Natural killer cell (primary cell): ENCODE results near the gene OR6J1. TPM values are rescaled to one million over a fixed set of nuclear protein-coding genes. Genes with fewer than 3 reads are reported as not detected.

Experiments used
- ATAC-seq, 3 donors: fragments of 150-1000 bp in 2 of 3; fragments of 200-7000 bp in 1 of 3; cut with Tn5 transposase; 1 replicate in 1 of 3; 2 replicates in 2 of 3; pipeline ENCODE4 v1.10.0; 2021; ENCODE audit warnings: mild to moderate bottlenecking in 2 of 3, moderate library complexity in 2 of 3
- DNase-seq, 2 donors: peaks; one replicate each; pipeline versions ENCODE4 v3.0.0 to v3.0.0-alpha.2; 2013 to 2021; ENCODE audit warnings: mixed read lengths in 1 of 2
- H3K27ac ChIP-seq: one replicate; pipeline ENCODE4 v1.5.1; 2013; ENCODE audit warnings: mild to moderate bottlenecking, low read length
- H3K27me3 ChIP-seq: one replicate; pipeline ENCODE4 v1.6.1; 2013; ENCODE audit warnings: low read length; ENCODE audit not compliant: control insufficient read depth, insufficient read depth
- H3K36me3 ChIP-seq: one replicate; pipeline ENCODE4 v1.6.1; 2013; ENCODE audit warnings: low read length; ENCODE audit not compliant: control insufficient read depth, insufficient read depth
- H3K4me1 ChIP-seq: one replicate; pipeline ENCODE4 v1.6.1; 2013; ENCODE audit warnings: low read length; ENCODE audit not compliant: control insufficient read depth, insufficient read depth
- H3K4me3 ChIP-seq: one replicate; pipeline ENCODE4 v1.5.1; 2013; ENCODE audit warnings: low read length
- H3K9me3 ChIP-seq: one replicate; pipeline ENCODE4 v1.6.1; 2013; ENCODE audit warnings: low read length; ENCODE audit not compliant: control insufficient read depth, insufficient read depth
- H3K27ac Mint-ChIP-seq, 2 donors: one replicate each; pipeline ENCODE4 v1.8.0; 2022; ENCODE audit warnings: mild to moderate bottlenecking in 2 of 2, mixed read lengths in 2 of 2, moderate library complexity in 1 of 2
- H3K27me3 Mint-ChIP-seq, 2 donors: one replicate each; pipeline ENCODE4 v1.8.0; 2022; ENCODE audit warnings: low read depth in 2 of 2, mixed read lengths in 2 of 2
- H3K36me3 Mint-ChIP-seq: one replicate; pipeline ENCODE4 v1.8.0; 2022; ENCODE audit warnings: mixed read lengths
- H3K4me1 Mint-ChIP-seq, 2 donors: one replicate each; pipeline ENCODE4 v1.8.0; 2022; ENCODE audit warnings: mixed read lengths in 2 of 2
- H3K4me3 Mint-ChIP-seq: one replicate; pipeline ENCODE4 v1.8.0; 2022; ENCODE audit warnings: mild to moderate bottlenecking, moderate library complexity, mixed read lengths
- H3K9me3 Mint-ChIP-seq, 2 donors: one replicate each; pipeline ENCODE4 v1.8.0; 2022; ENCODE audit warnings: mixed read lengths in 2 of 2
- CTCF ChIP-seq: fragments of 200-600 bp; IDR thresholded peaks from one replicate; pipeline ENCODE4 v1.8.0; 2022; ENCODE audit warnings: antibody characterized with exemption
- WGBS: methylation state at CpG from one replicate; pipeline ENCODE4 v1.1.7; 2013; ENCODE audit warnings: missing lambda C conversion rate; ENCODE audit not compliant: insufficient coverage; 5-methylcytosine and 5-hydroxymethylcytosine counted together
- intact Hi-C: fragments of 100-400 bp; cut with micrococcal nuclease; formaldehyde crosslinking; loops from one replicate; pipeline ENCODE4 v1.14.2; 2022
- total RNA-seq, 4 donors: library from RNA; stranded (reverse); fragments of 120-200 nt in 1 of 4; gene quantifications; one replicate each; pipeline versions ENCODE4 v1.2.3 to v1.2.4, GENCODE V29; 2013 to 2022

The OR6J1 gene
- total RNA-seq, 3 donors from 2014 or later (not counting 1 experiment from before 2014, with no cell fraction given) = not detected

- Mint-ChIP-seq H3K27me3 (peaks cover 0 to 4% of the 10 kb centered on the region in 2 donors), H3K27ac (no peak overlapping the region), H3K9me3 (no peaks in the 10 kb centered on the region), H3K36me3 (no peaks in the 10 kb centered on the region), H3K4me3 (no peak overlapping the region), H3K4me1 (no peaks in the 10 kb centered on the region)
- DNase-seq (no peak), ATAC-seq (no peak)
- Histone ChIP-seq H3K4me1 (no peaks in the 10 kb centered on the region), H3K9me3 (no peaks in the 10 kb centered on the region), H3K27ac (no peak overlapping the region), H3K4me3 (no peak overlapping the region), H3K36me3 (no peaks in the 10 kb centered on the region), H3K27me3 (no peaks in the 10 kb centered on the region)
- intact Hi-C loops = no loop called here
- no peak for TF ChIP-seq CTCF
Observed at GRCh38 chr14:22668417-22668816, 24.3 kb upstream of the OR6J1 start.

- no peaks in the 10 kb centered on the region for H3K9me3 ChIP-seq
- 89% methylated on average over 3 of the region's 3 CpGs for WGBS
- Mint-ChIP-seq H3K27ac (no peak overlapping the region), H3K4me1 (no peaks in the 10 kb centered on the region), H3K27me3 (peaks cover 0 to 4% of the 10 kb centered on the region in 2 donors), H3K9me3 (no peaks in the 10 kb centered on the region), H3K4me3 (no peak overlapping the region), H3K36me3 (no peaks in the 10 kb centered on the region)
- intact Hi-C loops = no loop called here
- H3K36me3 ChIP-seq = no peaks in the 10 kb centered on the region
- H3K27ac ChIP-seq = no peak overlapping the region
- no peak for TF ChIP-seq CTCF
- H3K4me3 ChIP-seq = no peak overlapping the region
- DNase-seq = no peak
- no peaks in the 10 kb centered on the region for H3K4me1 ChIP-seq
- H3K27me3 ChIP-seq = no peaks in the 10 kb centered on the region
- ATAC-seq = no peak
Observed at GRCh38 chr14:22667881-22668280, 23.7 kb upstream of the OR6J1 start.

- H3K9me3 Mint-ChIP-seq = no peaks in the 10 kb centered on the region
- no peak overlapping the region for H3K27ac ChIP-seq
Observed at GRCh38 chr14:22666203-22666893, 22.2 kb upstream of the OR6J1 start.

More at GRCh38 chr14:22666203-22666893, 22.2 kb upstream of the OR6J1 start:
- Mint-ChIP-seq H3K4me1 (no peaks in the 10 kb centered on the region), H3K27me3 (peaks cover 0 to 9% of the 10 kb centered on the region in 2 donors), H3K27ac (no peak overlapping the region), H3K36me3 (no peaks in the 10 kb centered on the region), H3K4me3 (no peak overlapping the region)
- no peak for DNase-seq
- TF ChIP-seq CTCF = no peak
- no peaks in the 10 kb centered on the region for H3K36me3 ChIP-seq
- 89% methylated on average over 5 of the region's 5 CpGs for WGBS
- no peak for ATAC-seq
- no peaks in the 10 kb centered on the region for H3K9me3 ChIP-seq
- H3K27me3 ChIP-seq = no peaks in the 10 kb centered on the region
- no peaks in the 10 kb centered on the region for H3K4me1 ChIP-seq
- no peak overlapping the region for H3K4me3 ChIP-seq
- intact Hi-C loops = no loop called here
